Activated CD8-positive, alpha-beta memory T cell treated with anti-CD3 and anti-CD28 coated beads, Interleukin-2, amount 50 U/mL, for 48 hours (primary cell): ENCODE data around the gene FKBP14.
"Not testable (repeated sequence)": the region's sequence is repeated elsewhere in the genome, so short reads cannot be mapped to it uniquely, and the experiment has no call there.

ENCODE experiments used
- DNase-seq: peaks from one replicate; pipeline ENCODE4 v3.0.0-alpha.2; 2020

The FKBP14 gene, protein sequence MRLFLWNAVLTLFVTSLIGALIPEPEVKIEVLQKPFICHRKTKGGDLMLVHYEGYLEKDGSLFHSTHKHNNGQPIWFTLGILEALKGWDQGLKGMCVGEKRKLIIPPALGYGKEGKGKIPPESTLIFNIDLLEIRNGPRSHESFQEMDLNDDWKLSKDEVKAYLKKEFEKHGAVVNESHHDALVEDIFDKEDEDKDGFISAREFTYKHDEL

GRCh38 chr7:30026229-30027064, at the start of gene FKBP14:
FKBP14 (minus strand) TSS chr7:30026702; CDS start chr7:30026508, 194 bp downstream.
- peak; percentile 90 for DNase-seq

- DNase-seq, result no peak
These were observed 48.0 kb upstream of the FKBP14 start for GRCh38 chr7:30074422-30075030.

DNA sequence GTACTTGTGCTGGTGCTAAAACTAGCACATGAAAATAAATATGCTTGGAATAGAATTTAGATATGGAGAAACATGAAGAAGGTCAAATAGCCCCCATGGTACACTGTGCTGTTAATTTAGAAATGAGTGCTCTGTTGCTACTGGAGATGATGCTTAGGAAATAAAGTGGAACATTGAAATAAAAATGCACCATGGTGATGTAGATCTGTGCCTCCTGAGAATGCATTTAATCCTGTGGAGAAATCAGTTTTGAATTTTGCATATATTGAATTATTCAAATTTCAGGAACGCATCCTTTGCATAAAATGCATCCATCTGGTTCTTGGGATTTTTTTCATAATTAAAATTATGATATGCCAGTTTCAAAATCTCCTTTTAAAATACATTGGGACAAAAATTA, 46.2 kb upstream of the FKBP14 start:
- no peak for DNase-seq

DNA sequence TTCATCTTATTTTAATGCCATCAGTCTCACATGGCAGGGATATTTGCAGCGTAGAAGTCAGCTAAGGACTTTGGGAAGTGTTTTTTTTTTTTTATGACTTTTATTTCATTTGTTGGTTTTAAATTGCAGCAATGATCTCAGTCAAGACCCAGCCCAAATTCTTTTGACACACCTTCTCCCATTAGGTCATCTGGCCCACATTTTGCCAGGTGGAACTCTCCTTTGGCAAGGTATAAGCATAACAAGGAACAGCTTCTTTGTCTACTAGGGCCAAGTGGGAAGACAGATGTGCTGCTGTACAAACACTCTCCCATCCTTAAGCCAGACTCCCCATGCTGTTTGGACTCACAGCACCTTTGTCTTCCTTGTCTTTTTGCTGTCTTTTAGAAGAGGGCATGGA, 43.5 kb upstream of the FKBP14 start:
- DNase-seq, result no peak

DNA sequence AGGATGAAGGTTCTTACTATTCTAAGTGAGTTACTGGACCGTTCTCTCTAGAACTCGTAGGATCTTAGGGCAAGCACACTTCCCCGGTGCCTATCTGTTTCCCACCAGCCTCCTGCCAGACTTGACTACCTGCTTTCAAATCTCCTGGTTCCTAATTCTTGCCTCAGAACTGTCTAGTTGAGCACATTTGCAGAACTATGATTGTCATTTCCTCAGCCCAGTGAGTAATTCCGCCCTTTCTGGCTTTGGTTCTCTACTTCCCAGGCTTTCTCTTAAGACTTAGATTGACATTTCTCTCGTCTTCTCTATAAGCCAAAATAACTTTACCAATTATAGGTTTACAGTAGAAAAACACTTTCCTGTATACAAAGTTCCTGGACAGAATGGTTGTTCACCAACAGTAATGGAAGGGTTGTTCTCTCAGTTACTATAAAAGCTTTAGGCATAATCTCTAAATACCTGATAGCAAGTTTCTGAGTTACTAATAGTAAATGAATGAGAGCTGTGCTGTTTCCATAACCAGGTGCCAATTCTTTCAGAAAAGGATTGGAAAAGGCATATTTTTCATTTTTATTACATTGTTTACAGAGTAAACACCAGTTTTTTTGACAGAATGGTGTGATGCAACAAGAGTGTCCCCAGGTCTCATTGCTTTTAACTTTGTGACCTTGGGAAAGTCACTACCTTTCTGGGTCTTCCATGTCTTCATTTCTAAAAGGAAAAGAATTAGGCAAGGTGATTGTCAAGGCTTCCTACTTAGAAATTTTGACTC, 42.8 kb upstream of the FKBP14 start:
- no peak for DNase-seq

DNA sequence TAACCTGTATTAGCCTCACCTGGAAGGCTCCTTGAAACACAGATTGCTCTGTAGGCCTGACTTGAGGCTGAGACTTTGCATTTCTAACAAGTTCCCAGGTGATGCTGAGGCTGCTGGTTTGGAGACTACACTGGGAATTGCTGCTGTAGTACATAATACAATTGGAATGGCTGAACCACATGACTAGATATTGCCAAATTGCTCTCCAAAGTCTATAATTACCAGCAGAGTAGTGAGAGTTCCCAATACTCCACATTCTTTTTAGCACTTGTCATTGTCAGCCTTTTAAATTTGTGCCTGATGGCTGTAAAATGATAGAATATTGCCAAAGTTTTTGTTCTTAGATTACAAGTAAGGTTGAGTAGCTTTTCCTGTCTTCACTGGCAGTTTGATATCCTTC, 41.6 kb upstream of the FKBP14 start:
- no peak for DNase-seq

DNA sequence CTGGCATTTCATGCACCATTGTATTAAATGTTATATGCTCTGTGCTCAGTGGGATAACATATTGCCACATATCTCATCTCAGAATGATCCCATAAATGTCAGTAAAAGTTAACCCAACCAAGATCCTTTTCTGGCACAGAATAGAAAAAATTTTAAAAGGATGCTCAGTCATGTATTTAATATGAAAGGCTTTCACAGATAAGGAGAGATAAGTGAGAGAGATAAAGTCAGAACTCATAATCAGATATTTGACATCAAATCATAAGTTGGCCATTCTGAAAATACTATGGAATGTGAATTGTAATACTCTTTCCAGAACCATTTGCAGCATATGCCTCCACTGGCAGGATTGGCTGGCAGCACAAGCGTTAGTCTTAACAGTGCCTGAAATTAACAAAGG, 40.2 kb upstream of the FKBP14 start:
- DNase-seq, result no peak

DNA sequence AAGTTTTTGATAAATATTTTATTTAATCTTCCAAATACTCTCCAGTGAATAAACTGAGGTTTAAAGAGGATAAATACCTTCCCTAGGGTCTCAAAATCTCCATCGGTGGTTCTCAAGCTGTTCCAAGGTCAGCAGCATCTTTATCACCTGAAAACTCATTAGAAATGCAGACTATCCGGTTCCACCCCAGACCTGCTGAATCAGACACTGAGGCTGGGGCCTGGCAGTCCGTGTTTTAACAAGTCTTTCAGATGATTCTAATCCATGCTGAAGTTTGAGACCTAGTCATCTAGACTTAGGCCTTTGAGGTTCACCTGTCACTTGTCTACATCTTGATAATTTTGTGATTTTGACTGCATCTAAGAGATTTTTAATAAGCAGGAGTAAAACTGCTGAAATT, 39.2 kb upstream of the FKBP14 start:
- no peak for DNase-seq

DNA sequence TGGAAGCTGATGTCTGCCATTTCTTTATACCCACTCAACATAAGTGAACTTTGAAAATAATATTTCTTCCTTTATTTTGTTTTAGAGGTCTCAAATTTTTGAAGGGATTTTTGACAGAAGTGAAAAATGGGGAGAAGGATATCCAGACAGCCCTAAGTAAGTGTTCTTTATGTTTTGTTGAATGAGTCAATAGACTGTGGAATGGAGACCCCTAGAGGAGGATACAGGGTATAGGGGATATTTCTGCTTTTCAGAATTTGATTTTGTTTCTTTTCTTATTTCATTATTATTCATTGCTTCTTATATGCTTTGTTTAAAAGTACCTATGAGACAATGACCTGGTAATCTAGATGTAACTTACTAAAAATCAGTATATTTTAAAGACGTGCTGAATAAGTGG, 36.1 kb upstream of the FKBP14 start:
- no peak for DNase-seq

GRCh38 chr7:30061786-30062185, 35.3 kb upstream of the FKBP14 start:
- not testable (repeated sequence) for DNase-seq

GRCh38 chr7:30057741-30058140, 31.2 kb upstream of the FKBP14 start:
- no peak for DNase-seq

- no peak for DNase-seq
These were observed 26.6 kb upstream of the FKBP14 start for GRCh38 chr7:30053068-30053467.

DNA sequence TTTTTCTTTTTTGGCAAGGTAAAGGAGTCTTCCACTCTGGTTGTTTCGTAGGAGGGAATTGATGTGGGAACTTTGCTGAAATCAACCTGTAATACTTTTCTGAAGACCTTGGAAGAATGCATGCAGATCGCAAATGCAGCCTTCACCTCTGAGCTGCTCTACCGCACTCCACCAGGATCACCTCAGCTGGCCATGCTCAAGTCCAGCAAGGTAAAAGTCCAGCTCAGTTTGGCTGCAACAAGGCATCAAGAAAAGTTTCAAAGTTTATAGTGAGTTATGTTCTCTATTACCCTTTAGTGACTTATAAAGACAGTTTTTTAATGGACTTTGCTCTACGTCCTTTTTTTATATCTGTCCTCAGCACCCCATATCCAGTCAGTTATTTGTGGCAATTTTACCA, 22.7 kb upstream of the FKBP14 start:
- DNase-seq, result no peak

- DNase-seq, result no peak
These were observed 22.1 kb upstream of the FKBP14 start for GRCh38 chr7:30048582-30048981.

DNA sequence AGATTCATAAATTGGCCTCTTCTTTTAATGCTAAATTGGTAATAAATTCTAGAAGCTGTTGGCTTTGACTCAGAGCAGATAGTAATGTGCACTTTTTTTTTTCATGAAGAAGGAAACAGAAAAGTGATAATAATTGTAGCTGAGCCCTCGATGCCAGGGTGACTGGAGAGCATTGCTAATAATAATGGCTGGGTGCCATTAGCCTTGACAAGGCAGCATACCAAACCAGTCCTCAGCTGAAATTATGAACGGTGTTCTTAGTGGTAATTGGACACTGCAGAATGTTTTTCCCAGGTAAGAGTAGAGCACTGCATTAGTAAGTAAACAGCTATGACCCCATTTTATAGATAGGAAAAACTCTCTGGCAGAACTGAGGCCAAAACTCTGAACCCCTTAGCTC, 20.6 kb upstream of the FKBP14 start:
- DNase-seq, result no peak

- DNase-seq, result no peak
These were observed 19.7 kb upstream of the FKBP14 start for GRCh38 chr7:30046127-30046770.

- DNase-seq, result no peak
These were observed 15.2 kb upstream of the FKBP14 start for GRCh38 chr7:30041526-30042269.

- DNase-seq, result no peak
These were observed 14.4 kb upstream of the FKBP14 start for GRCh38 chr7:30040938-30041337.

DNA sequence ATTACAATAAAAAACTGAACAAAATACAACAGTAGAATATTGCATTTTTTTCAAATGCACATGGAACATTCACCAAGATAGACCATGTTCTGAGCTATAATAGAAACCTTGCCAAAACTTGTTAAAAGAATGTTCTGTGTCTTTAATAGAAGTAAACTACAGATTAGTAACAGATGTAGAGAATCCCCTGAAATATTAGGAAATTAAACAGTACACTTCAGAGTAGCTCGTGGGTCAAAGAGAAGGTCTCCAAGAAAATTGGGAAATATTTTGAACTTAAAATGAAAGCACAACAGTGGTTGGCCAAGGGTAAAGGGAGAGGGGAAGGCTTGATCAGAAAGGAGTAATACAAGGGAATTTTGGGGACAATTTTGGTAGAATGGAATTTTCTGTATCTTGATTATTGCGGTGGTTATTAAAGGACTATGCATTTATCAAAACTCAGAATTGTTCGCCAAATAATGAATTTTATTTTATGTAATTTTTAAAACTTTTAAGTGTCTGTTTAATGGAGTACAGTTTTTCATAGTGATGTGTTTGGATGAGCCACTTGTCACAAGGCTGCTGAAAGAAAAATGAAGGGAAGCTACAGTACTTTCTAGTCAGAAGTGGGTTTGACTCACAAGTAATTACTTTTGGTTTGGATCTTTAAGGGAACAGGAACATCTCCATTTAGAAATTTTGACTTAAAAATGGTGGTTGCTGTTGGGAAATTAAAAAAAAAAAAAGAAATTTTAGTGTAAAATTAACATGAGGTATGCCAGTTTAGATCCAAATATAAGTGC, 11.9 kb upstream of the FKBP14 start:
- no peak for DNase-seq

GRCh38 chr7:30036220-30036619, 9.7 kb upstream of the FKBP14 start:
- no peak for DNase-seq

- no peak for DNase-seq
These were observed 8.0 kb upstream of the FKBP14 start for GRCh38 chr7:30034501-30034900.
